Measurements from ENCODE around the gene NDUFA6. TPM values are rescaled to one million over a fixed set of nuclear protein-coding genes. Genes with fewer than 3 reads are reported as not detected.

NDUFA6 gene
- total and polyA plus RNA-seq, 8 donors, result 64.8 to 97.4 (median 79.6) TPM

GRCh38 chr22:42070517-42071422, 19.8 kb downstream of the NDUFA6 start, which contains the start of gene NAGA:
NAGA (minus strand) TSS chr22:42070812; CDS start chr22:42070297, 515 bp downstream.
- Histone ChIP-seq H3K27me3 (no peaks in the 10 kb centered on the region), H3K36me3 (peaks cover 0 to 27% of the 10 kb centered on the region in 2 donors), H3K4me3 (peak within 1 kb of the TSS; percentile 64 to 72), H3K4me1 (peaks cover 23 to 54% of the 10 kb centered on the region in 2 donors), H3K27ac (peak within 1 kb of the TSS; percentile 91 to 92), H3K9me3 (no peaks in the 10 kb centered on the region)
- ATAC-seq, result peak; percentile 96
- DNase-seq, result peak; percentile 89 to 99 (median 96)
- intact Hi-C loops (cut with DNase I), result no loop called here
- no peak for TF ChIP-seq CTCF (IDR thresholded peaks at IDR 0.05)

DNA sequence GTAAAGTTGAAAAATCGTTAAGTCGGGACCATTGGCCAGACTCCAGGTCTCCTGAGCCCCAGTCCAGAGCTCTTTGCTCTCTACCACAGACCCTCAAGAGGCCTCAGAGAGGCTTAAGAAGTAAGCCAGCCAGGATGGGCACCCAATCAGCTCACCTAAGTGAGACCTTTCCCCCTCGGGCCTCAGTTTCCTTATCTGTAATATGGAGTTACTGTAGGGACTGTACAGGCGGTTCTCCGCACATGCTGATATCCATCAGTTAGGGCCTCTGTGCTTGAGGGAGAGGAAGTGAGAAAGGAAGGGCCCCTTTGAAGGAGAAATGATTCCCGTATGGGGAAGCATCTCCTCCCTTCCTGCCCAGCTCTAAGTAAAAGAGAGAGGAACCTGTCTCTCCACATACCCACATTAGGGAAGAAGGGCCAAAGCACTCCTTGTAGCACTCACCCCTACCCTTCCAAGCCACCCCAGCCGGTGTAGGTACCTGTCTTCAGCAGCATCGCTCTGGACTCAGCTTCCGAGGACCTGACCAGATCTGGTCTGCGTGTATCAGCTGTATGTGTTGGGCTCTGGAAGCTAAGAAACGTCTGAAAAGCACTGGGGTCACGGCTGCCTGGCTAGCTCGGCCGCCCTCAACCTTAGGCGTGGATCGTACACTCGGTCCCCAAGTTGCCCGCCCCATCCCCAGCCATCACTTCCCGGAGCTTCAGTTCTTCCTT, 20.6 kb downstream of the NDUFA6 start:
- no peak for TF ChIP-seq CTCF (IDR thresholded peaks at IDR 0.05)
- Histone ChIP-seq H3K4me3 (peak overlapping the region; percentile 64 to 72), H3K4me1 (peaks cover 21 to 47% of the 10 kb centered on the region in 2 donors), H3K9me3 (no peaks in the 10 kb centered on the region), H3K36me3 (peaks cover 0 to 35% of the 10 kb centered on the region in 2 donors), H3K27ac (peak overlapping the region; percentile 91 to 92), H3K27me3 (no peaks in the 10 kb centered on the region)
- ATAC-seq, result peak; percentile 6
- DNase-seq, result no peak
- intact Hi-C loops (cut with DNase I), result no loop called here

GRCh38 chr22:42068291-42068690, 22.3 kb downstream of the NDUFA6 start:
- Histone ChIP-seq H3K4me1 (peaks cover 13 to 32% of the 10 kb centered on the region in 2 donors), H3K9me3 (no peaks in the 10 kb centered on the region), H3K36me3 (peaks cover 0 to 51% of the 10 kb centered on the region in 2 donors), H3K27me3 (no peaks in the 10 kb centered on the region), H3K4me3 (no peak overlapping the region), H3K27ac (no peak overlapping the region)
- DNase-seq (peak in 1 of 4 donors; percentile 50), ATAC-seq (no peak)
- intact Hi-C loops (cut with DNase I), result no loop called here
- no peak for TF ChIP-seq CTCF (IDR thresholded peaks at IDR 0.05)

DNA sequence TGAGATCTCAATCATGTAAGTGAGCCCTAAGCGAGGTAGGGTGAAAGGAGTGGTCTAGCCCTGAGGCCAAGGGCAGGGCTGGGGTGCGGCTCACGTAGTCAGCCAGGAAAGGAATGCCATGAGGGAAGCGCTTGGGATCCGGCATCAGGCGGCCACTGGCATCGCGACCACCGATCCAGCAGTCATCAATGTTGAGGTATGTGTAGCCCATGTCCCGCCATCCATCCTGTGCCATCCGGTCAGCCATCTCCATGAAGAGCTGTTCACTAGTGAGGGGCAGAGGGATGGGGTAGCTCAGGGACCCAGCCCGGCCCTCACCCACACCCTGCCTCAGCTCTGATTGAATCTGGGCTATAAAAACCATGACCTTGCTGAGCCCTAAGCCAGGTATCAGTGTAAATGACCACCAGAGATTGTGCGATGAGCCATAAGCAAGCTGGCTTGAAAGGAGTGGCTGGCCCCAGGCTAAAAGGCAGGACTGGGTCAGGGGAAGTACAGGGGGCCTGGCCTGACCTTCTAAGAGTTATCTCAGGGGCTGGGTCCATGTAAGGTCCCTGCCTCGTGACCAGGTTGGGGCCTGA, 22.8 kb downstream of the NDUFA6 start:
- ATAC-seq (no peak), DNase-seq (peak in 1 of 4 donors; percentile 75)
- Histone ChIP-seq H3K36me3 (peaks cover 0 to 55% of the 10 kb centered on the region in 2 donors), H3K9me3 (no peaks in the 10 kb centered on the region), H3K4me1 (peaks cover 13 to 32% of the 10 kb centered on the region in 2 donors), H3K27me3 (no peaks in the 10 kb centered on the region), H3K27ac (no peak overlapping the region), H3K4me3 (no peak overlapping the region)
- intact Hi-C loops (cut with DNase I), result no loop called here
- TF ChIP-seq CTCF (IDR thresholded peaks at IDR 0.05), result no peak

Data from left lung (tissue), 10 donors.